Activated naive CD4-positive, alpha-beta T cell treated with Interleukin-2 at 50 U/mL for 16 hours (primary cell): ENCODE data around the gene TAAR2.
"Not testable (repeated sequence)": the region's sequence is repeated elsewhere in the genome, so short reads cannot be mapped to it uniquely, and the experiment has no call there.

Source experiments
- DNase-seq: peaks from one replicate; pipeline ENCODE4 v3.0.0-alpha.2; 2020

Gene TAAR2, protein sequence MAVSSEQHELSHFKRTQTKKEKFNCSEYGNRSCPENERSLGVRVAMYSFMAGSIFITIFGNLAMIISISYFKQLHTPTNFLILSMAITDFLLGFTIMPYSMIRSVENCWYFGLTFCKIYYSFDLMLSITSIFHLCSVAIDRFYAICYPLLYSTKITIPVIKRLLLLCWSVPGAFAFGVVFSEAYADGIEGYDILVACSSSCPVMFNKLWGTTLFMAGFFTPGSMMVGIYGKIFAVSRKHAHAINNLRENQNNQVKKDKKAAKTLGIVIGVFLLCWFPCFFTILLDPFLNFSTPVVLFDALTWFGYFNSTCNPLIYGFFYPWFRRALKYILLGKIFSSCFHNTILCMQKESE

DNA sequence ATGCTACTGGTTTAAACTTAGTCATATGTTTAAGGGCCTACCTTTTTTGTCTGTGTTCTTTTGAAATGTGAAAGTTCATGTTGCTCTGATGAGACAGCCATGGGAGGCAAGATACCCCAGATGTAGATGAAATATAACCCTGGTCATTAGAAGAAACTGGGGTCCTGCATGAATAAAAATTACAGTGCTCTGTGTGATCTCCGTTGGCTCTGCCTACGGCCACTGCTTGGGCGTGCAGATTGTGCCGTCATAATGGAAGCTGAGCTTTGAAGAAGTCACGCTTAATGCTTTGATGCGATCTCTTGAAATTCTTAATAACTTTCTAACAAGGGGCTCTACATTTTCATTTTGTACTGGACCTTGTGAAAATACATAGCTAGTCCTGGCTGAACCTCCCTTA lies at the start of gene TAAR2:
Gene TAAR2, minus strand, starts transcription at position 101 of the 400 bp plus-strand sequence. Its CDS starts 0 bp downstream, at position 101.
- no peak for DNase-seq

DNA sequence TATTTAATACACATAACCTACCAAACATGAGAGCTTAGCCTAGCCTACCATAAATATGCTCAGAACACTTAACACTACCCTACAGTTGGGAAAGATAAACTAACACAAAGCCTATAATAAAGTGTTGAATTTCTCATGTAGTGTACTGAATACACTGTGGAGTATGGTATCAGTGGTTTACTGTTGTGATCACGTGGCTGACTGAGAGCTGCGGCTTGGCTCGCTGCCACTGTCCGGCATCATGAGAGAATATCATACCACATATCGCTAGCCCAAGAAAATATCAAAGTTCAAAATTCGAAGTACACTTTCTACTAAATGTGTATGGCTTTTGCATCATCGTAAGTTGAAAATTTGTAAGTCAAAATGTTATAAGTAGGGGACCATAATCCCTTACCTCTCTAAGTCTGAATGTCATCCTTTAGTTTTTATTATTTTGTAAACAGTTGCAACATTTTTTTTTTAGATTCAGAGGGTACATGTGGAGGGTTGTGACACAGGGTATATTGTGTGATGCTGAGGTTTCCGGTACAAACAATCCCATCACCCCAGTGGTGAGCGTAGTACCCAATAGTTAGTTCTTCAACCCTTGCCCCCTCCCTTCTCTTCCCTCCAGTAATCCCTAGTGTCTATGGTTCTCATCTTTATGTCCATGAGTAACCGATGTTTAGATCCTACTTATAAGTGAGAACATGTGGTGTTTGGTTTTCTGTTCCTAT lies 49.5 kb upstream of the TAAR2 start:
- DNase-seq = no peak

DNA sequence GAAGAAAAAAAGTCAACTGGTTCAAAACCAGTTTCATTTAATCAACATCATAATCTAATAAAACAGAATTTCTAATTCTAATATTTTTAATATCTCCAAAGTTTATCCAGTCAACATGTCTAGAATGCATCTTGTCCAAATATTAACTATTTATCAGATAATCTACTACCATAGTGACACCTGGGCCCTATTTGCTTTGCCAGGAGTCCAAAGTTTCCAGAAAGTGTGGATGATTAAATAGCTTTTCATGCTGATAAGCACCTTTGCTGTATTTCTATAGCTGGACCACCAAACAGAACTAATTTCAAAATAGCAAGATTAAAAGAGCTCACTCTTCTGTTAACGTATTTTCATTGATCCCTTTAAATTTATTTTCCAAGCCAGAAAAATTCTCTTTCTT lies 47.2 kb upstream of the TAAR2 start:
- no peak for DNase-seq

DNA sequence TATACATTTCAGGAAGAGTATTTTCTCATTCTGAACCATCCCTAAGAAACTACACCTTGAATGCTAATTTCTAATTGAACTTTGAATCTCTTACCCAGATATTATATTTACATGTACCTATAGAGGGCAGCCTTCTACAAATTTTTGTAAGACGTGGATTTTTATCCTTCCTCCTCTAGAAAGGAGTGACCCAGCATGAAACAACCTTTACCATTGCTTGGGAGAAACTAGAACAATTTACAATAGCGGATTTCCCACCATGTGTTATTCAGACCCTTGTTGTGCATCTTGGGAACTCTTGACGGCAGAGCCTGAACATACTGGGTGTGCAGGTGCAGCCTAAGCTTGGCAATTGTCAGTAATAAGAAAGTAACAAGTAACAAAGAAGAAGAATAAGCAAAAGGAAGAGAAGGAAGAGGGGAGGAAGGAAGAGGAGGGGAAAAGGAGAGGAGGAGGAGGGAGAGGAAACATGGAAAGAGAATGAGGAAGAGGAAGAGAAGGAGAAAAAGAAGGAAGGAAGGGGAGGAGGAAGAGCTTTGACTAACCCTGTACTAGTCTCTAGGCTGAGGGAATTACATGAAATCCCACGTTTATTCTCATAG lies 45.7 kb upstream of the TAAR2 start:
- DNase-seq = no peak

DNA sequence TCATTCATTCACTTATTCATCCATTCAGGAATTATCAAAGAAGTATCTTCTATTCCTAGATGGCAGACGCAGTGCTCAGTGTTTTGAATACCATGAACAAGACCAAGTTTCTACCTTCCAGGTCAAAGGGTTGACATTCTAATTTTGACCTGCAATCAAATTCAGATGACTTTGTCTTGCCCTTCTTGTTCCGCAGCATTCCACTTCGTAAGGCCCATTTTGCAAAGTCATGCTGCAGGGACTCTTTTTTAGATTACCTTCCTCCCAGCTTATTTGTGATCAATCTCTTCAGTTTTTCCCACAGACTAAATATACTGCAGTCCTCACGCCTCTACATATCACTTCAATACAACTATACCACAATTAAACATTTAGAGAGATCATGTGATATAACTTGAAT lies 42.0 kb upstream of the TAAR2 start:
- no peak for DNase-seq

DNA sequence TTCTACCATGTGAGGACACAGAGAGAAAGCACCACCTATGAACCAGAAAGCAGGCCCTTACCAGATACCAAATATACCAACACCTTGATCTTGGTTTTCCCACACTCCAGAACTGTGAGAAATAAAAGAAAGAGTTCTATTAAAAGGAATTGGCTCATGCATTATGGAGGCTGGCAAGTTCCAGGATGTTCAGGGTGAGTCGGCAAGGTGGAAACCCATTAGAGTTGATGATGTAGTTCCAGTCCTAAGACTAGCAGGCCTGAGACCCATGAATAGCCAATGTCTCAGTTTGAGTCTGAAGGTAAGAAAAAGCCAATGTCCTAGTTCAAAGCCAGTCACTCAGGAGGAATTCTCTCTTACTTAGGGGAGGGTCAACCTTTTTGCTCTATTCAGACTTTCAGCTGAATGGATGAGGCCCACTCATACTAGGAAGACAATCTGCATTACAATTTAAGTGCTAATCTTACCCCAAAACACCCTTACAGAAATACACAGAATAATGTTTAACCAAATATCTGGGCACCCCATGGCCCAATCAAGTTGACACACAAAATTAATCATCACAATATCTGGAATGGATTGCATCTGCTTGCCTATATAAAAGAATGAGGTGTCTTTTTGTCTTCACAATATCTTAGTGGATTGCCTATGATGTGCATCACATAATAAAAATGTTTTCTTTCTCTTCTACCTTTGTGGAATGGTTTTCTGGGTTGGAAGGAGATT lies 40.4 kb upstream of the TAAR2 start:
- DNase-seq = no peak

DNA sequence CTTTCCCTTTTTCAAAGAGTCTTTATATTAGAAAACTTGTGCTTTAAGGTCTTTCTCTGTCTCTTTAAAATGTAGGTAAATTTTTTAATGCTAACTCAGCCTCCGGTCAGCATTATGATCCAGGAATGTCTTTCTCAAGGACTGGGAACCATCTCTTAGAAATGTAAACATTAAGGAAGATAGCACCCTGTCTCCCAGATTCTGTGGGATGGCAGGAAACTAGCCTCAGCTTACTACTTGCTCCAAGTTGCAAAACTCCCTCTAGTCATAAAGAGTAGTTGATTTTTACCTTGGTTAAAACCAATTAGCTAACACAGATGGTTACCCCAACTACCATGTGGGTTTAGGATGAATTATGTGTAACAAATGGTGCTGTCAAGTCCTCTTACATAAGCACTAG lies 39.6 kb upstream of the TAAR2 start:
- DNase-seq = no peak

DNA sequence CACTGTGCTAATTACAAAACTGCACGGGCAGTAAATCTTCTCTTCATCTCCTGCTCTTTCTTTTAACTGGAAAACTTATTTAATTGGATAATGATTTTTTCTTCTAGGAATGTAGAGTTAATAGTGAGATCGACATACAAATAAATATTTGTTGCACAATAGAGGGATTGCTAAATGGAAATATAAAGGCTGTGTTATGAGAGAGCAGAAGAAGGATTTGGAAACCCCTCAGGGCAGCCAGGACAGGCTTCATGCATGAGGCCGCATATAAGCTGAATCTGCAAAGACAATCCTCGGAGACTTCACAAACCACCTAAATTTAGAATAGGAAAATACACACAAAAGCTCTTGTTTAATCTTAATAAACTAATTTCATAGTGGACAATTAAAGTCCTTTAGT lies 37.8 kb upstream of the TAAR2 start:
- no peak for DNase-seq

DNA sequence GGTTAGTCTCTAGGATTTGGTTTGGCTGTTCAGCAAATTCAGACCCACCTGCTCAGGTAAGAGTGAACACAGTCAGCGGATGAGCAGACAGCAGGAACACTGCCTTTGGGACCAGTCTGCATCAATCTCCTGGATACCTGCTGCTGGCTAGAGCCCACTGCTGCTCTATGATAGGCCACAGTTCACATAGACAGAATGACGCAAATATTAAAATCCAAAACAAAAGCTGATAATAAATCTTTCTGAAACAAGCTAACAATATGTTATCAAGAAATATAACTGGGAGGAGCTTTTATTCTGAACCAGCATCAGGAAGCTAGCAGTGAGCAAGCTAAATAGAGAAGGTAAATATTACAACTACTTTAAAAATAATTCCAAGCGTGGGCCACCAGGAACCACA lies 35.0 kb upstream of the TAAR2 start, which contains the start of gene TAAR1:
Gene TAAR1, minus strand, starts transcription at position 101 of the 400 bp plus-strand sequence. CDS start 13,179 bp downstream, outside the sequence.
- DNase-seq = no peak

DNA sequence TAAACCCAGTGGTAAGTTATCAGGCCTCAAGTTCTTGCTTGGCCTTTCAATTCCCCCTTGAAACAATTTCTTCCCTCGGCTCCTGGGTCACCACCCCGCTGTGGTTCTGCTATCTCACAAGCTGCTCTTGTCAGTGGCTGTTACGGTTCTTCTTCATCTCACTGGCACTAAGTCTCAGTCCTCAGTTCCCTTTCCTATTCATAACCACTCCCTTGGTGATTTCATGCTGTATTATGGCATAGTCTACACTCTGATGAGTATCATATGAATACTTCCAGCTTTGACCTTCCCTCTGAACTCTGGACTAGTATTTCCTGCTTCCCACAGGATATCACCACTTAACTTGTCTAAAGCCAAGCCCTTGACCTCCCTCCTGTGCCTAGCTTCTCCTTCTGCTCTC lies 27.0 kb upstream of the TAAR2 start:
- no peak for DNase-seq

DNA sequence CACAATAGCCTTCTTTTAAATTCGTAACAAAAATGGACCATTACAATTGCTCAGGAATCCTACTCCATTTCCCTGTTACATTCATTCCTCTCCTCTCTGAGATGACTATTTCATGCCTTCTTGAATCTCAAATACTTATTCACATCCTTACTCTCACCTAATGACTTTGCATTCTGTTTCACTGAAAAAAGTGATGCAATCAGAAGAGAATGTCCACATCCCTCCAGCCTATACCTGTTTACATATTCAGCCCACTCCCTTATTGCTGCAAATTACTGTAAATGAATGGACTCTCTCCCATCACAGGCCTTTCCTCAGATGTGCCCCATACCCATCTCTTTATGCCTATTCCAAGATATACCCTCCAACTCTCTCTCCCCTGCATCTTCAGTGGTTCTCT lies 26.4 kb upstream of the TAAR2 start:
- no peak for DNase-seq

DNA sequence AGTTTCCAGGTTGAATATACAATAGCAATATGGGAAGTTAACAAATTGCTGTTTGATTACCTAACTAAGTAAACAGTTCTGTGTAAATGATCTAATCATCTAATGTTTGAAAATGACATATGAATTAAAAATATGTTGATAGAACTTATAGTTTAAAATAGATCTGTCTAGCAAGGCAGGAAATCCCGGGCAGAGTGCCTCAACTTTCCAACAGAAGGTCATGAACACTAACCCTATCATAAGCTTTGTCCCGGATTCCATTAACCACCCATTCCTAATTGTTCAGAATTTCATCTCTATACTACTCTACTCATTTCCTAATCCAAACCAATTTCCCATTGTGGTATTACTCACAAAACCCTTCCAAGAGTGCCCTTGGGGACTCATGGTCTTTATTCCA lies 24.8 kb upstream of the TAAR2 start:
- no peak for DNase-seq

DNA sequence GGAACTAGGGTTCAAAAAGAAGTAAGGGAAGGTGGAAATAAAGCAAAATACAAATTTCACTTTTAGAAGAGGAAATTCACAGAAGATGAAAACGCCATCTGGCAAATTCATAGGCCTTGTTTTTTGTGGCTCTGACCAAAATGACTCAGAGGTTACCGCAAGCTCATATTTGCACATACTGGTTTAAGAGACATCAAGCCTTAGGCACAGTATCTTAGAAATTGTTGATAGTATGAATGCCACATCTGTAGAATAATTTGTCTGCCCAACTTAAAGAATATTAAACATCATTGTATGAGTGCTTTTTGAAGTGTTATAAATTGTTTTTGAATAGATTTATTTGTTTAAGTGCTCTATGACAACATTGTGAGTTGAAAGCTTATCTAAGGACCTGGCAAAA lies 24.3 kb upstream of the TAAR2 start:
- DNase-seq = no peak

DNA sequence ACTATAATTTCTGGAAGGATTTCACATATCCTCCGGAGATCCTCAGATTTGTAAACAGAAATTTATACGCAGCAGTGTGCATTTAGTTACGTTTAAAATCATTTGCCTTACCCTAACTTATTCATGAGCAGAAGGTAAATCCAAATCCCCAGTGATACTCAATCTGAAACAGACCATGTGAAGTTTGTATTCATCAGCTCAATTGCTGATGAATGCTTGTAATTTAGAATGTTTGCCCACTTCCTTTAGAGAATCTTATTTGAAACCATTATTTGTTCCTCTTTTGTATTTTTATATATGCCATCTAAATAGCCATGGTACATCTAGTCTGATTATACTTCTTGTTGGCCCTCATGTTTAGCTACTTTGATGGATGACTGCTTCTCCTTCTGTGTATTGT lies 19.5 kb upstream of the TAAR2 start:
- DNase-seq = no peak

DNA sequence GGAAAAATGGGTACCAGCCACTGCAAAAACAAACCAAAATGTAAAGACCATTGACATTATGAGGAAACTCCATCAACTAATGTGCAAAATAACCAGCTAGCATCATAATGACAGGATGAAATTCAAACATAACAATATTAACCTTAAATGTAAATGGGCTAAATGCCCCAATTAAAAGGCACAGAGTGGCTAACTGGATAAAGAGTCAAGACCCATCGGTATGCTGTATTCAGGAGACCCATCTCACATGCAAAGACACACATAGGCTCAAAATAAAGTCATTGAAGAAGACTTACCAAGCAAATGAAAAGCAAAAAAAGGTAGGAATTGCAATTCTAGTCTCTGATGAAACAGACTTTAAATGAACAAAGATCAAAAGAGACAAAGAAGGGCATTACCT lies 13.1 kb upstream of the TAAR2 start:
- DNase-seq = not testable (repeated sequence)

DNA sequence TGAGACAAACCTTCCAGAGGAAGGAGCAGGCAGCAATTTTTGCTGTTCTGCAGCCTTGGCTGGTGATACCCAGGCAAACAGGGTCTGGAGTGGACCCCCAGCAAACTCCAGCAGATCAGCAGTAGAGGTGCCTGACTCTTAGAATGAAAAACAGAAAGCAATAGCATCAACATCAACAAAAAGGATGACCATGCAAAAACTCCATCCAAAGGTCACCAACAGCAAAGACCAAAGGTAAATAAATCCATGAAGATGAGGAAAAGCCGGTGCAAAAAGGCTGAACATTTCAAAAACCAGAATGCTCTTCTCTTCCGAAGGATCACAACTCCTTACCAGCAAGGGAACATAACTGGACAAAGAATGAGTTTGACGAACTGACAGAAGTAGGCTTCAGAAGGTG lies 11.8 kb upstream of the TAAR2 start:
- DNase-seq = not testable (repeated sequence)

DNA sequence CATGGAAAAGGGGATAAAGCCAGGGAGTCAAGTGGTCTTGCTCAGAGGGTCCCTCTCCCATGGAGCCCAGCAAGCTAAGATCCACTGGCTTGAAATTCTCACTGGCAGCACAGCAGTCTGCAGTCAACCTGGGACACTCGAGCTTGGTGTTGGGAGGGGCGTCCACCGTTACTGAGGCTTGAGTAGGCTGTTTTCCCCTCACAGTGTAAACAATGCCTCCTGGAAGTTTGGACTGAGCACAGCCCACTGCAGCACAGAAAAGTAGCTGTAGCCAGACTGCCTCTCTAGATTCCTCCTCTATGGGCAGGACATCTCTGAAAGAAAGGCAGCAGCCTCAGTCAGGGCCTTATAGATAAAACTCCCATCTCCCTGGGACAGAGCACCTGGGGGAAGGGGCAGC lies 11.2 kb upstream of the TAAR2 start:
- not testable (repeated sequence) for DNase-seq

DNA sequence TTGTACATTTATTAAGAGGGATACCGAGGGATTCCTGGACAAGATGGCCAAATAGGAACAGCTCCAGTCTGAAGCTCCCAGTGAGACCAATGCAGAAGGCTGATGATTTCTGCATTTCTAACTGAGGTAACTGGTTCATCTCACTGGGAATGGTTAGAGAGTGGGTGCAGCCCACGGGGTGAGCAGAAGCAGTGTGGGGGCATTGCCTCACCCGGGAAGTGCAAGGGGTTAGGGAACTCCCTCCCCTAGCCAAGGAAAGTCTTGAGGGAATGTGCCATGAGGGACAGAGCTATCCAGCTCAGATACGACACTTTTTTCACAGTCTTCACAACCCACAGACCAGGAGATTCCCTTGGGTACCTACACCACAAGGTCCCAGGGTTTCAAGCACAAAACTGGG lies 10.7 kb upstream of the TAAR2 start:
- no peak for DNase-seq

DNA sequence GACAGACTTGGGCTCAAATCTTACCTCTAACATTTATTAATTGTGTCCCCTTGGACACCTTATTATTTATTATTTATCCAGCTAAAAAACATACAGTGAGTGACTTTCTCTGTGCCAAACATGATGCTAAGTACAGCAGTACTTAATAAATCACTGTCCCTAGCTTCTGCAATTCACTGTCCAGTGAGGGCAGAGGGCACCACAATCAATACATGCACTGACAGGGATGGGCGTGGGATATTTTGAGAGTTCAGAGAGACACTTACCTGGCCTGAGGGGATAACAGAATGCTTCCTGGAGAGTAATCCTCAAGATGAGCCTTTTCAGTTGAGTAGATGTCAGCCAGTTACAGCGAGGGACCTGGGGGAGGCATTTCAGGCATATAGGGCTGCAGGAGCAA lies 9.3 kb upstream of the TAAR2 start:
- DNase-seq = no peak

DNA sequence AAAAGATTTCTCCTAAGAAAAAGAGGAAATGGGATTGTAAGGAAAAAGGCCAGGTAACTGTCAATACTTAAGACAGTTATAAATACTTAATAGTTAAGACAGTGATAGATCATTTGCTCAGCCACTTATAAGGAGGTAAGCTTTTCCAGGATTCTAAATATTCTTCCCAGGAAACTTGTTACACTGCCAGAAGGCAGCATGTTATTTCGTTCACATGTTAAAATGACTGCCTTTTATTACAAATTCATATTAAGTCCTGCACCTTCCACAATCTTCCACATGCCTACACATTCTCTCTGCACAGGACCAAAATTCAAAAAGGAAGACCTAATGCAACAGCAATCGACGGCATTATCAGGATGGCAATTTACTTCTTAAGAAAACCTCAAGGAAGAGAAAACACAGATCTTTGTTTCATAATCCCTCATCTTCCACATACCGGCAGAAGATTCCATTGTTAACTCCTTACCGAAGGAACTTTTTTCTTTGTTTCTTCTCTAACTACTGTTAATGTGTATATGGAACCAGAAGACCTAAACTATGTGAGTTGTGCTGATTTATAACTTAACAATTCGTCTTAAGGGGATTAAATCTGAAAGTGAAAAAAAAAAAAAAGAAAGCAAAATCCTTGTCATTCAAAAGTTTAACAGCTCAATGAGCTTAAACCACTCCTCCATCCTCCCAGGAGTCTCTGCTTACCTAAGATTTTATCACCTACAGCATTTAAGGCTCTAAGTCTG lies 799 bp downstream of the TAAR2 start:
- DNase-seq = no peak

DNA sequence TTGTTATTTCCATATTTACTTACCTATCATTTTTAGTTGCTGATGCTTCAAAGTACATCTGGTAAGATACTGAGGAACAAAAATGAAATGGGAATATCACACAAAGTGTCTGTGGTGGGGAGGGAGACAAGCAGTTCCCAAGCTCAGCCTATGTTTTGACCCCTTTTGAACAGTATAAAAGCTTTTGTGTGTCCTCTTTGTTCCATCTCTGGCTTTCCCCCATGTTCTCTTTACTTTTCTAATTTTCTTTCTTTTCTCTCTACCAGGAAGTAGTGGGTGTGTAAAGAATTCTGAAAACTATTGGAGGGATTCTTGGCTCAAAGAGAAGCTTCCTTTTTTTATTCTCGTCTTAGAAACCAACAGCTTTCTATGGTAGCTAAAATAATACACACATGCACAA lies 7.4 kb downstream of the TAAR2 start:
- DNase-seq = no peak

DNA sequence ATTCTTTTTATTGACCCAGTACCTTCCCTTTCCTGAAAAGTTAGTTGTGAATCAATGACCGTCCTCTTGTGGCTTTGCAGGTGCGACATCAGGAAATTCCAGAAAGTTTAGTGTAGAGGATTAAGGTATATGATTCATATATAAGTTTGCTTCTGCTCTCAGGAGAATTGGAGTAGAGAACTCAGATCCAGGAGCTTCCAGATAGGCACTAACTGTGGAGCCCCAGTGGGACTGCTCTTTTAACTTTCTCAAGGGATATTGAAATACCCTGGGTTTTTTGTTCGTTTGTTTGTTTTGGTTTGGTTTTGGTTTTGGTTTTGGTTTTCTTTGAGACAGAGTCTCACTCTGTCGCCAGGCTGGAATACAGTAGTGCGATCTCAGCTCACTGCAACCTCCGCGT lies 9.5 kb downstream of the TAAR2 start:
- no peak for DNase-seq
